ENCODE results near the gene ERCC6L2.

The ERCC6L2 gene

DNA sequence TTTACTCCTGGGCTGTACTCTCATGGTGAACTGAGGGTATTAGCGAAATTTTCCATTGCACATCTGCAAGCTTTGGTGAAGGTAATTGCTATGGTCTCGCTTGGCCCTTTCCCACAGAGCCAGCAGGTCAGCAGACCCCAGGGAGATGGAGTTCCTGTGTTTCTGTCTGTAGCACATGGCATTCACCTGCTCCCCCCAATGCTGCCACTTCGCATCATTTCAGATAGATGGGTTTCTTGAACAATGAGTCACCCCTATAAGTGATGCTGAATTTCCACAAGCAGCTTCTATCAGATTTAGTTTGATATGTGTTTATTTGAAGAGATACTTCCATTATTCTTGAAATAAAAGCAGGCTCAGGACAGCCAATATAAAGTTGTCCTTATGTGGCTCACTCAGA, 117.8 kb downstream of the ERCC6L2 start:
- H3K9me2 ChIP-seq (ENCODE audit: low read depth, low read length): no peaks in the 10 kb centered on the region
- no peaks in the 10 kb centered on the region for H3K4me1 ChIP-seq (ENCODE audit: insufficient read depth, low read length, severe bottlenecking)
- H3K27ac ChIP-seq (ENCODE audit: low read depth, low read length, poor library complexity, severe bottlenecking): no peak overlapping the region
- H2AFZ ChIP-seq (ENCODE audit: low read length): no peak overlapping the region
- no peak overlapping the region for H3K4me2 ChIP-seq (ENCODE audit: low read length)
- no peaks in the 10 kb centered on the region for H3K79me2 ChIP-seq (ENCODE audit: insufficient read depth, low read length)
- no peaks in the 10 kb centered on the region for H4K20me1 ChIP-seq (ENCODE audit: insufficient read depth, low read length)
- no peaks in the 10 kb centered on the region for H3K27me3 ChIP-seq (ENCODE audit: insufficient read depth, low read length)
- H3K36me3 ChIP-seq (ENCODE audit: insufficient read depth, low read length): no peaks in the 10 kb centered on the region
- TF ChIP-seq, protein P1, sequence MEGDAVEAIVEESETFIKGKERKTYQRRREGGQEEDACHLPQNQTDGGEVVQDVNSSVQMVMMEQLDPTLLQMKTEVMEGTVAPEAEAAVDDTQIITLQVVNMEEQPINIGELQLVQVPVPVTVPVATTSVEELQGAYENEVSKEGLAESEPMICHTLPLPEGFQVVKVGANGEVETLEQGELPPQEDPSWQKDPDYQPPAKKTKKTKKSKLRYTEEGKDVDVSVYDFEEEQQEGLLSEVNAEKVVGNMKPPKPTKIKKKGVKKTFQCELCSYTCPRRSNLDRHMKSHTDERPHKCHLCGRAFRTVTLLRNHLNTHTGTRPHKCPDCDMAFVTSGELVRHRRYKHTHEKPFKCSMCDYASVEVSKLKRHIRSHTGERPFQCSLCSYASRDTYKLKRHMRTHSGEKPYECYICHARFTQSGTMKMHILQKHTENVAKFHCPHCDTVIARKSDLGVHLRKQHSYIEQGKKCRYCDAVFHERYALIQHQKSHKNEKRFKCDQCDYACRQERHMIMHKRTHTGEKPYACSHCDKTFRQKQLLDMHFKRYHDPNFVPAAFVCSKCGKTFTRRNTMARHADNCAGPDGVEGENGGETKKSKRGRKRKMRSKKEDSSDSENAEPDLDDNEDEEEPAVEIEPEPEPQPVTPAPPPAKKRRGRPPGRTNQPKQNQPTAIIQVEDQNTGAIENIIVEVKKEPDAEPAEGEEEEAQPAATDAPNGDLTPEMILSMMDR (IDR thresholded peaks at IDR 0.05; ENCODE audit: low read length): no peak
- no peak for TF ChIP-seq EZH2 (IDR thresholded peaks at IDR 0.05; ENCODE audit: borderline replicate concordance, low read length)
- H3F3A ChIP-seq (ENCODE audit: insufficient read depth, low read length): no peaks in the 10 kb centered on the region
- no peak overlapping the region for H3K4me3 ChIP-seq (ENCODE audit: low read depth, low read length, poor library complexity, severe bottlenecking)
- no peak overlapping the region for H3K9ac ChIP-seq (ENCODE audit: low read length)
- no peaks in the 10 kb centered on the region for H3K9me3 ChIP-seq (ENCODE audit: low read length)

DNA sequence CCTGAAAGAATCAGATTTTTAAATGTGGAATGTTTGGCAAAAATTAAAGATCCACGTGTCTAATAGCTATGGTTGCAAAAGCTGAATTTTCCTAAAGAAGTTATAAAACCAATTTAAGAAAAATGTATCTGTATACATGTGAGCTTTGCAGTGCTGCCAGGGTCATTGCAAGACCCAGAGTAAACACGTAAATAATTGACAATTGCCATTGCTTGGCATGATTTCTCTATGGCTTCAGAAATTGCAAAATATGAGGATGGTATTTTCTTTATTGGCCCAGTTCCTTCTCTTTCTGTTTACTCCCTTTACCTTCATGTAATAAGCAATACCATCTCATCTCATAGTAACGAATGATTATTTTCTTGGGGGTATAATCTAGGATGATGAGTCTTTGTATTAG, 123.9 kb downstream of the ERCC6L2 start:
- Histone ChIP-seq H3K36me3 (ENCODE audit: insufficient read depth, low read length) (peaks cover under 1% of the 10 kb centered on the region; the same call in 1 of the 2 replicates), H3K79me2 (ENCODE audit: insufficient read depth, low read length) (no peaks in the 10 kb centered on the region), H3K27me3 (ENCODE audit: insufficient read depth, low read length) (no peaks in the 10 kb centered on the region), H3K4me1 (ENCODE audit: insufficient read depth, low read length, severe bottlenecking) (no peaks in the 10 kb centered on the region), H3K9me2 (ENCODE audit: low read depth, low read length) (no peaks in the 10 kb centered on the region), H4K20me1 (ENCODE audit: insufficient read depth, low read length) (no peaks in the 10 kb centered on the region), H3F3A (ENCODE audit: insufficient read depth, low read length) (no peaks in the 10 kb centered on the region), H3K4me2 (ENCODE audit: low read length) (no peak overlapping the region), H2AFZ (ENCODE audit: low read length) (no peak overlapping the region), H3K27ac (ENCODE audit: low read depth, low read length, poor library complexity, severe bottlenecking) (no peak overlapping the region), H3K9ac (ENCODE audit: low read length) (no peak overlapping the region), H3K9me3 (ENCODE audit: low read length) (no peaks in the 10 kb centered on the region), H3K4me3 (ENCODE audit: low read depth, low read length, poor library complexity, severe bottlenecking) (no peak overlapping the region)
- TF ChIP-seq, protein P1 (IDR thresholded peaks at IDR 0.05; ENCODE audit: low read length): no peak
- no peak for TF ChIP-seq EZH2 (IDR thresholded peaks at IDR 0.05; ENCODE audit: borderline replicate concordance, low read length)

DNA sequence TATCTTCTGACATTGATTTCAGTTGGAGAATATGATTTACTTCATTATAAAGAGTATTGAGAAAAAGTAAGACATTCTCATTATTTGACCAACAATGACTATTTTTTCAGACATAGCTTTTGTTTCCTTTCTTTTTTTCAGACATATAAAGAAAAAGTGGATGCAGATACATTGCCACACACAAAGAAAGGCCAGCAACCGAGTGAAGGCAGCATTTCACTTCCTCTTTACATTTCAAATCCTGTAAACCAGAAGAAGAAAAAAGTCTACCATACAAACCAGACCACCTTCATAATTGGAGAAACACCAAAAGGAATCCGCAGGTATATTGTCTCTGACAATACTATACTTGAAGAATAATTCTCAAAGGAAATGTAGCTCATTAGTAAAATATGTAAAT, 128.9 kb downstream of the ERCC6L2 start:
- no peaks in the 10 kb centered on the region for H3K9me2 ChIP-seq (ENCODE audit: low read depth, low read length)
- H2AFZ ChIP-seq (ENCODE audit: low read length): no peak overlapping the region
- H3K9me3 ChIP-seq (ENCODE audit: low read length): no peaks in the 10 kb centered on the region
- H3K27me3 ChIP-seq (ENCODE audit: insufficient read depth, low read length): no peaks in the 10 kb centered on the region
- H3K4me3 ChIP-seq (ENCODE audit: low read depth, low read length, poor library complexity, severe bottlenecking): no peak overlapping the region
- no peaks in the 10 kb centered on the region for H3F3A ChIP-seq (ENCODE audit: insufficient read depth, low read length)
- no peaks in the 10 kb centered on the region for H3K79me2 ChIP-seq (ENCODE audit: insufficient read depth, low read length)
- no peak overlapping the region for H3K27ac ChIP-seq (ENCODE audit: low read depth, low read length, poor library complexity, severe bottlenecking)
- no peaks in the 10 kb centered on the region for H3K4me1 ChIP-seq (ENCODE audit: insufficient read depth, low read length, severe bottlenecking)
- H3K4me2 ChIP-seq (ENCODE audit: low read length): no peak overlapping the region
- H3K36me3 ChIP-seq (ENCODE audit: insufficient read depth, low read length): peaks cover 4% of the 10 kb centered on the region
- TF ChIP-seq, protein P1 (IDR thresholded peaks at IDR 0.05; ENCODE audit: low read length): no peak
- TF ChIP-seq EZH2 (IDR thresholded peaks at IDR 0.05; ENCODE audit: borderline replicate concordance, low read length): no peak
- H3K9ac ChIP-seq (ENCODE audit: low read length): no peak overlapping the region
- H4K20me1 ChIP-seq (ENCODE audit: insufficient read depth, low read length): no peaks in the 10 kb centered on the region

All from OCI-LY1 (cell line).